Stimulated activated CD4-positive, alpha-beta T cell treated with anti-CD3 and anti-CD28 coated beads, Interleukin-12 subunit alpha, Interleukin-12 subunit beta, amount 100 ng/mL, for 48 hours (primary cell): ENCODE data around the gene CPEB2.

ENCODE experiments used
- DNase-seq, 3 donors: peaks; one replicate each; pipeline ENCODE4 v3.0.0-alpha.2; 2020; ENCODE audit warnings: low read depth in 2 of 3, low spot score in 1 of 3

The CPEB2 gene

GRCh38 chr4:15001869-15002658 is at the start of gene CPEB2:
Gene CPEB2, plus strand, starts transcription at chr4:15002481. Its CDS starts 193 bp downstream, at chr4:15002674.
- peak; percentile 77 to 89 (median 79) for DNase-seq

DNA sequence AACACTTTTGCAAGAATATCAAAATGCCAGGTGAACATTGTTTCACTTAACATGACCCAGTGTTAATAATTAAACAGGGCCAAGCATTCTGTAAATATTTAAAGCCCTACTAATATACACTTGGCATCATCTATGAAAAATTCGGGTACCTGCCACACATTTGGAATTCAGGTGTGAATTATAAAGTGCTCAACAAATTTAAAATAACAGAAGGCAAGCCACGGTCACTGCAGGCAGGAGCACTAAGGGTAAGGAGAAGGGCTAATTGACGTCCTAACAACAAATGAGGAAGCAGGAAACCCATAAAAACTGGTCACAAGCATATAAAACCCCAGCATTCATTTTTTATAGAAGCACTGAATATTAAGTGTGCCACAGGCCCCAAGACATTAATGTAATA is 43.8 kb upstream of the CPEB2 start:
- DNase-seq: no peak

GRCh38 chr4:14961292-14961691 is 41.0 kb upstream of the CPEB2 start:
- no peak for DNase-seq

DNA sequence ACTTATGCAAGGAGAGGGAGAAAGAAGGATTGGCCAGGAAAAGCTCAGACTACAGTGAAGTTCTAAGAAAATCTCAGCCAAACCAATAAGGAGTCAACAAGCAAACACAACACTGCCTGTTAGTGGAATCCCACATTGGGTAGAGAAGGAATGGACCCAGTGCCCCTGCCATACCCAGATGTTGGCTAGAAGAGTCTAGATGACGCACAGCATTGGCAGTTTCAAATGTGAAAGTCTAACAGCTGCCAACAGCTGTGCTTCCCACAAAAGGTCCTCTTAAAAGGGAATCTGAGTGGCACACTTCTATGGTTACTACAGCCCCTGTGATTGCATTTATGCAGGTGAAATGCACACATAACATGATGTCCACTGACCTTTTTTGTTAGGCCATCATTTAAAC is 37.2 kb upstream of the CPEB2 start:
- DNase-seq: no peak

- DNase-seq: no peak
Measured at GRCh38 chr4:14967982-14968381, 34.3 kb upstream of the CPEB2 start.

- DNase-seq: no peak
Measured at GRCh38 chr4:14977830-14978229, 24.5 kb upstream of the CPEB2 start.

DNA sequence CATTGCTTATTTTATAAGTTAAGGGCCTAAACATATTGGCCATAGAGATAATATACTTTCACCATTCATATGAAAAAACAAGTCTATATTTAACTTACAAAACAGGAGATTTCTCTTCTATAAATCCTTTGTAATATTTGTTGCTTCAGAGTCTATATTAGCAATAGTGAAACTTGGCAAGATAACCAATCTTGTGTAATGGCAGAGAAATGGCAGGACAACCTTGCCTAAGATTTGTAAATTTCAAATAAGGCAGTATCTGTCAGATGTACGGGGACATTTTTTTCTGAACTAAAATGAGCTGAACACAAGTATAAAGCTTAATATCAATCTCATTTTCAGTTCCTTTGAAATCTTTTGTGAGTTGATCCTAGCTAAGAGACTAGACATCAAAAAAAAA is 17.8 kb upstream of the CPEB2 start:
- no peak for DNase-seq

DNA sequence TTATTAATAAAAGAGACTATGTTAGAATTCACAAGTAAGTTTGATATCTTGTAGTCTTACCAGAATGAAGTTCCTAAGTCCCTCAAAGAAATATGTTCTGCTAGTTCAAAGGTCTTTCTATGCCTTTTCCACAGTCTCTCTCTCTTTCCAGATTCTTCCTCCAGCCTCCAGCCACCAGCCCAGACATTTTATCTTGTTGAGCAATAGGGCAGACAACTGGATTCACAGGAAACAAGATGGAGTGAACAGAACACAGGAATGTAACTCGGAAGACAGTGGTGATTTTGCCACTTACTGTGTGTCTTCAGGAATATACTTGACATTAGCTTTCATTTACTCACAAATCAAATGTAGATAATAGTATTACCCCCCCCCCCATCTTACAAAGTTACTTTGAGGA is 17.1 kb upstream of the CPEB2 start:
- no peak for DNase-seq

- no peak for DNase-seq
Measured at GRCh38 chr4:14985843-14986242, 16.4 kb upstream of the CPEB2 start.

DNA sequence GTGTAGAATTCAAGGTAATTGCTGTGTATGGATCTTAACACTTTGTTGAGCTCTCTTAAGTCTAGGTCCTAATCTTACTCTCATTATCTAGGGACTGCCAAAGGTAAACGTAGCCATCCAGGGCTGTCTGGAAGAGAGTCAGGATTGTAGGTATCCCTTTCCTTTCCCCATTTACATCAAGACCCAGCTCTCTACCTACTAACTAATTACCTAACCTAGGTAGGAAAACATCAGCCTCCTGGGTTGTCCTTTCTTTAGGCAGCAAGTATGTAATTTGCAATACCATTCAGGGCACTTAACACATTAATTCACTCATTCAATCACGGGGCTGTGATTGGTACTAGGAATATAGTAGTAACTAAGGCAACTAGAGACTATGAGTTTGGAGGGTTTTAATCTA is 15.2 kb upstream of the CPEB2 start:
- no peak for DNase-seq

DNA sequence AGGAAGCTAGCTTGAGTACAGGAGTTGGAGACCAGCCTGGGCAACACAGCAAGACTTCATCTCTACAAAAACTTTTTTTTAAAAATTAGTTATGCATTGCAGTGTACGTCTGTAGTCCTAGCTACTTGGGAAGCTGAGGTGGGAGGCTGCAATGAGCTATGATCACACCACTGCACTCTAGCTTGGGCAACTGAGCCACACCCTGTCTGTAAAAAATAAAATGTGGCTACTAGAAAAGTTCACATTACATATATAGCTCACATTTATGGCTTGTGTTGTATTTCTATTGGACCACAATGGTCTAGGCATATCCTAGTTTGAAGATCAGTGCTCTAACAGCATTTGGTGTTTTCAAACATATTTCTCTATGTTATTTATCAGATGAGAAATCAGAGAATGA is 11.8 kb upstream of the CPEB2 start:
- DNase-seq: no peak

DNA sequence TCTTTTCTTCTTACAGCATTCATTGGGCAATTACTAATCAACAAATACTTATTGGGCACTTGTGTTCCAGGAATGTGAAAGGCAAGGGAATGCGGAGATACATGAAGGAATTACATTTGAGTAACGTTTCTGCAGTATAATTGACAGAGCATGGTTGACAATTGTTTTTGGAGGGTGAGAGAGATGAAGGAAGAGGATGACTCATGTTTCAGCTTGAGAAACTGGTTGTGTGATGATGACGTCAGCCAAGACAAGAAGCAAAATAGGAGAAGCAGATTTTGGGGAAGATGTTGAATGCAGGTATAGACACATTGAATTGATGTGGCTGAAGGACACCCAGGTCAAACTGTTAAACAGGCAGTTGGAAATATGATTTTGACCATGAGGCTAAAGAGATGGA is 8.0 kb upstream of the CPEB2 start:
- no peak for DNase-seq

DNA sequence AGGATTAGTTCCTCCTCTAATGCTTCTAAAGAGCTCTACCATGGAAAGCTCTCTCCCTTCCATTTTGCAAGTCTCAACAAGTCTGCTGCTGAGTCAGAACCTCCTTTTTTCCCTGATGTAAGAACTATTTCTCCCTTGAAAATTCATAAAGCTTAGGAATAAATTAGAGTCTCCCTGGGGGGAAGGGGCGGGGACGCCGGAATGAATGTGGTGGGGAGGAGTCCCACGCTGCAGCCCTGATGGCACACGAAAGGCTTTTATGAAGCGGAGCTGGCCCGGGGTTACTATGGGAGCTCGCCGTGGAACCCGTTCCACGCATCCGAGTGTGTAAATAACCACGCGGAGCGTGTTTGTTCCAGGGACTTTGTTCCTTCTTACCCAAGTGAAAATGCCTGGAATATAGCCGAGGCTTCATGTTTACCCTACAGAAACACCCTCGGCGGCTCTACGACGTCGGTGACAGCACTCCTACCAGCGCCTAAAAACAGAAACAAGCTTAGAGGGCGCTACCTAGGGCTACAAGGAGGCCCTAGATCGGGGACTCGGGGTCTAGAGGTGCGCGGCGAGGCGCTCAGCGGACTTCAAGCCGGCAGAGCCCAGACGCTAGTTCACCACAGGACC is 923 bp upstream of the CPEB2 start:
- peak in 2 of 3 donors; percentile 9 to 29 for DNase-seq

GRCh38 chr4:15002659-15003400 is 549 bp downstream of the CPEB2 start:
- peak; percentile 34 to 65 (median 47) for DNase-seq

- DNase-seq: peak; percentile 11 to 52 (median 22)
Measured at GRCh38 chr4:15003401-15003890, 1.2 kb downstream of the CPEB2 start.

DNA sequence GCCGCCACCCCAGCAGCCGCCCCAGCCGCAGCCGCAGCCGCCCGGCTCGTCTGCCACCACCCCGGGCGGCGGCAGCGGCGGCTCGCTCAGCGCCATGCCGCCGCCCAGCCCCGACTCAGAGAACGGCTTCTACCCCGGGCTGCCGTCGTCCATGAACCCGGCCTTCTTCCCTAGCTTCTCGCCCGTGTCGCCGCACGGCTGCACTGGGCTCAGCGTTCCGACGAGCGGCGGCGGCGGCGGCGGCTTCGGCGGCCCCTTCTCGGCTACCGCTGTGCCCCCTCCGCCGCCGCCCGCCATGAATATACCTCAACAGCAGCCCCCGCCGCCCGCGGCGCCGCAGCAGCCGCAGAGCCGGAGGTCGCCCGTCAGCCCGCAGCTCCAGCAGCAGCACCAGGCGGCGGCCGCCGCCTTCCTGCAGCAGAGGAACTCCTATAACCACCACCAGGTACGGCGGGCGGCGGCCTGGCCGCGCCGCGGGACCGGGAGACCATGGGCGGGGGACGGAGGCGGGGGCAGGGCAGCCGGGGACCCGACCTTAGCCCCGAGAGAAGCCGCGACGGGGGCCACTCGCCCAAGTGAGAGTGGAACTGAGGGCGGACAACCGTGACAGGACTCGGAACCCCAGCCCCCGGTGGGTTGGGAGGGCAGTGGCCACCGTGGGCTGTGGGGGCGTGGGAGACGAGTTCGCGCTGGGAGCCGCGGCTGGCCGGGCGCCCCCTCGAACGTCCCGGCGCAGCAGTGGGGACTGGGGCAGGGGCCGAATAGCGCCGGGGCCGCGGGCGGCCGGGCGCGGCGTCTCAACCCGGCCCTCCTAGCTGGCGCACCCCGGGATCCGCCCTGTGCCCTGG is 1.8 kb downstream of the CPEB2 start:
- peak; percentile 11 to 30 (median 17) for DNase-seq

DNA sequence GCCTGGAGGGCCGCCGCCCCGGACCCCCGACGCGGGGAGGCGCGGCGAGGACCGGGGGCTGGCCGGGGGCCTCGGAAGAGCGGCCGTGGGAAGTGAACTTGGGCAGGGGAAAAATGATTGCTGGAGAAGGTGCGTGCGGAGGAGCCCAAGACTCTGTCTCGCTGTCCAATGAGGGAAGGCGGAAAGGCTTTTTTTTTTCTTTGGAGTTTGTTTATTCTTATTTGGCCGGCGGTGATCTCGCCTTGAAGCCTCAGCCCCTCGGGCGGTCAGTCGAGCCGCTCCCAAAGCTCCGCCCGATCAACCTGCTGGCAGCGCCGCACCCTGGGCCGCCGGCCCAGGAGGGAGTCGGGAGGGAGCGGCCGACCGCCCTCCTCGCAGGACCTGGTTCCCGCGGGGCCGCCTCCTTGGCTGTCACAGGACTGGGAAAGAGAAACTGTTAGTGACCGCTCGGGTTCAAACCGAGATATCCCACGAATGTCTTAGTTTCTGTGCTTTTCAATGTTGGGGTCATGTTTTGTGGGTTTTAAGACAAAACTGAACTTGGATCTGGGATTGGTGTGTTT is 2.5 kb downstream of the CPEB2 start:
- DNase-seq: peak; percentile 8 to 28 (median 8)

DNA sequence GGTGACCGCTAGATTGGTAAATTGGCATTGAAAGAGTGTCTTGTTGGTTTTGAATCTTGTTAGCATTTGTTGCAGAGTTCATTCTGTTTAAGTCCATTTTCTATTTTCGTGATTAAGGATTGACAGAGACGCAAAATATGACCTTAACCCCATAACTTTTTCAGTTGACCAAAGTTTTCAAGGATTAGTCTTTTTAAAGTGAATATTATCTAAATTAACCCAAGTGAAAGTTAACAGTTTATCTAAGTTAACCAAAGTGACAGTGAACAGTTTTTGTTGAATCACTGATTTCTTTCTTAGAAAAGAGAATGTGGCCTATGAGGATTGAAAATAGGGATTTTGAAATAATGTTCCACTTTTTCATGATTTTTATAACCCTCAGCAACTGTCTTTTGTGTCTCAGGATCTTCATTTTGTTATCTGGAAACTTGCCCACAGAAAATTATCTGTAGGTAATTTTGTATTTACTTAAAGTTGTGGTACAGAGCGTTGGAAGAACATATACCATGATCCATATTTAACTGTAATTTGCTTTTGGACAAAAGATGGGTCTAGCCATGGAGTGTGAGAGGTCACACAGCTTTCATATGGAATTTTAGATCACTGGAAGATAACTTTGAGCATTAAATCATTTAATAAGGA is 3.3 kb downstream of the CPEB2 start:
- DNase-seq: no peak

GRCh38 chr4:15006416-15007024 is 4.2 kb downstream of the CPEB2 start:
- DNase-seq: no peak

- no peak for DNase-seq
Measured at GRCh38 chr4:15007201-15007600, 4.9 kb downstream of the CPEB2 start.
